GM18526 (cell line): Measurements from ENCODE around the gene SHROOM3.

Experiments
- POLR2A ChIP-seq: IDR thresholded peaks from 3 replicates; pipeline ENCODE4 v1.6.1; 2011; ENCODE audit not compliant: insufficient read length; ENCODE audit errors: extremely low read depth

Gene SHROOM3

GRCh38 chr4:76758290-76758882 lies 323.4 kb downstream of the SHROOM3 start:
- no peak for TF ChIP-seq POLR2A

- no peak for TF ChIP-seq POLR2A
These were observed 324.0 kb downstream of the SHROOM3 start for GRCh38 chr4:76758996-76759395.

- TF ChIP-seq POLR2A, result no peak
These were observed 325.2 kb downstream of the SHROOM3 start for GRCh38 chr4:76760193-76760592.

GRCh38 chr4:76762137-76763130 lies 327.4 kb downstream of the SHROOM3 start:
- no peak for TF ChIP-seq POLR2A

GRCh38 chr4:76764251-76764650 lies 329.2 kb downstream of the SHROOM3 start:
- TF ChIP-seq POLR2A, result no peak

GRCh38 chr4:76765473-76766183 lies 330.6 kb downstream of the SHROOM3 start:
- TF ChIP-seq POLR2A, result no peak

GRCh38 chr4:76767983-76768382 lies 333.0 kb downstream of the SHROOM3 start:
- no peak for TF ChIP-seq POLR2A

- no peak for TF ChIP-seq POLR2A
These were observed 337.6 kb downstream of the SHROOM3 start for GRCh38 chr4:76772498-76773106.

GRCh38 chr4:76773766-76774165 lies 338.7 kb downstream of the SHROOM3 start:
- TF ChIP-seq POLR2A, result no peak

GRCh38 chr4:76779740-76780459 lies 344.9 kb downstream of the SHROOM3 start:
- TF ChIP-seq POLR2A, result no peak

GRCh38 chr4:76780781-76781697 lies 346.0 kb downstream of the SHROOM3 start:
- no peak for TF ChIP-seq POLR2A

- TF ChIP-seq POLR2A, result no peak
These were observed 346.9 kb downstream of the SHROOM3 start for GRCh38 chr4:76781698-76782595.

GRCh38 chr4:76782837-76783236 lies 347.8 kb downstream of the SHROOM3 start:
- no peak for TF ChIP-seq POLR2A
